Left renal pelvis (tissue), 4 donors: Measurements from ENCODE around the gene STT3A. TPM values are rescaled to one million over a fixed set of nuclear protein-coding genes. Genes with fewer than 3 reads are reported as not detected.

Source experiments
- DNase-seq, 4 donors: peaks; one replicate each; pipeline ENCODE4 v3.0.0-alpha.2; 2013; ENCODE audit warnings: low read depth in 4 of 4, low spot score in 3 of 4
- polyA plus RNA-seq, 4 donors: library from polyadenylated mRNA; unstranded; fragments of 120-200 nt; gene quantifications; one replicate each; pipeline ENCODE4 v1.2.1, GENCODE V29; 2013; ENCODE audit not compliant: insufficient read length in 4 of 4

Gene STT3A
- polyA plus RNA-seq, 4 donors = 186 to 226 (median 206) TPM

DNA sequence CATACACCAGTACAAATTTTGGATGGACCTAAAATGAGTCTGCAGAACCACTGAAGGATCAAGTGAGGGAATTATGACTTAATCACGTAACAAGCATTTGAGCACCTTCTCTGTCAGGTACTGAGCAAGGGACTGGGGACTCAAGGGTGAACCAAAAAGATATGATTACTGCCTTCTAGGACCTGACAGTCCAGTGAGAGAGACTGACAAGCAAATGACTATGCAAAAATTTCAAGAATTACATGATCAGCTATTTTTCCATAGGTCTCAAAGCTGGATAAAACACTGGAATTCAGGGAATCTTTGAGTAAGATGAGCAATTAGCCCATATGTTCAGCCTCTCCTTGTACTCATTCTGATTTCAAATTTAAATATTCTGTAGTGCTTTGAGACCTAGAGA, 5.2 kb upstream of the STT3A start:
- no peak for DNase-seq

DNA sequence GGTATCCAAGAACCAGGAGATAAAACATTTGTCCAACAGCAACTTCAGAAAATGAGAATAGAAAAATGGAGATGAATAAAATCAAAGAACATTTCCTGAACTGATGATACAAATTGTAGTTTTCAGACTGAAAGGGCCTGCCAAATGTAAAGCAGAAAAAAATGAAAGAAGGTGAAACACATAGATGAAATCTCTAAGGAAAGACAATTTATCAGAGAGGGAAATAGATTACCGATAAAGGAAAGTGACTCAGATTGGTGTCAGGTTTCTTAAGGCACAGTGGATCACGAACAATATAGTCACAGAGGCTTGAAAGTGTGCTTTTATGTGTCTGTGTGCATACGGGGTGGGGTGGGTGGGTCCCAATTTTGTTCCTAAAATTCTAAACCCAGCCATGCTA, 4.1 kb upstream of the STT3A start:
- no peak for DNase-seq

DNA sequence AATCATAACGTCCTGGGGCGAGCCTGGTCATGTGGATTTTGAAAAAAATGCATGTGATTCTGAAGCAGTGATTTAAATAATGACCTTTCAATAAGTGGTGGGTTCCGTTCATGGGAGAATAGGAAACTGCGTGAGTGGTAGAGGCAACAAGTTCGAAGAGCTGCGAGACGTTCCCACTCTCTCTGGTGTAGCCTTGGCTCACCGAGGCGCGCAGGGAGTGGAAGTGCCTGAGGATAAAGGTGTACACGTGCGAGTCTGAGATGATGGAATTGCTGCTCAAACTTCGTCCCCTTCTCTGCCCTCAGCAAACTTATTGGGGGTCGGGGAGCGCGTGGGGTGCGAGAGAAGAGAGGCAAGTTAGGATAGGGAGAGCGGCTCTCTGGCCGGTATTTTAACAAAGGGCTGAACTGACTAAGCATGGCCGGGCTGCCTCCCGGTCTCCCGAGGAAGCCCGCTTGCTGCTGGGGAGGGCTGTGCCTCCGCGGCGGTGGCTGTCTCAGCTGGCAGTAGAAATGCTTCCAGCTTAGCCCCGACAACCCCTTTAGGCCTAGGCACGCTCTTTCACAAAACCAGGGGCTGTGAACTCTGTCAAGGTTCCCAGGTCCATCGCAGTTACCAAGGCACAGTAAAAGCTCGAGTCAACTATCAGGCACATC, 875 bp upstream of the STT3A start:
- peak in 1 of 4 donors; percentile 22 for DNase-seq

DNA sequence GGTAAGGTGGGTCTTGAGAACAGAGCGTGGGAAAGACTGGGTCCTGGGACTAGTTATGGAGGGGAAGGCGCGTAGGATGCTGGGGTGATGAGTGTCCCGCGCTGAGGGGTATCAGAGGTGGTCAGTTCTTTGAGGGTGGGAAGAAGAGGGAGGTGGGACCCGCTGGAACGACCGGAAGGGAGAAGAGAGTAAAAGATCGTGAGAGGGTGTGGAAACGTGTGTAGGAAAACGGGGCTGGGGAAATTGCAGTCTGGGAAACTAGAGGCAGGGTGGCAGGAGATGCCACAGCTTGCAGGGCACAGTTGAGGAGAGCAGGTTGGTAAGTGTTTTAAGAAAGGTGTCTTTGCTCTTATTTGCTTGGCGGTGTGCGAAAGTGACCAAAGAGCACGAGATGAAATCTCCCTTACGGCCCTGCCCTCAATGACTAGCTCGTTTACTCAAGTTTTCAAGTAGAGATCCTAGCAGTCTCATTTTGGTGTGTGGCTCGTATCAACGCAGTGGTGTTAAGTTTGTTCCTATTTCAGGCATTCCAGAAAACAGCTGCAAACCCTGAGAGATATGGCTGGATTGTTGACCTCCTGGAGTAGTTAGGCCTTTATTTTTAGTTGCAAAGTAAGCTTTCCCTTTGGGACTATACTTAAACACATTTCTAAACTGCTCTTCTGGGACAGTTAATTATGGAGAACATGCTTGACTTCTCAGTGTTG, 615 bp downstream of the STT3A start:
- peak in 1 of 4 donors; percentile 10 for DNase-seq

DNA sequence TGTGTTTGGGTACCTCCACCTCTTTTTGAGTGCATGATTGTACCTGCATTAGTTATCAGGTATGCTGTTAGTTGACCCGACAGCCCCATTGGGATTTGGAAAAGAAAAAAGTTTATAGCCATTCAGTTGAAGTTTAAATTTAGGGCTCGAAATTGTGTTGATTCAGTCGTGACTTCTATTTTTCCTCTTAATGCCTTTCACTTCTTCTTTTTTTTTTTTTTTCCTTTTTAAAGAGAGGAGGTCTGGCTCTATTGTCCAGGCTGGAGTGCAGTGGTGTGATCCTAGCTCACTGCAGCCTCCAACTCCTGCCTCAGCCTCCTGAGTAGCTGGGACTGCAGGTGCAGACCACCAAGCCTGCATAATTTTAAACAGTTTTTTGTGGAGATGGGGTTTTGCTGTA, 2.3 kb downstream of the STT3A start:
- no peak for DNase-seq

DNA sequence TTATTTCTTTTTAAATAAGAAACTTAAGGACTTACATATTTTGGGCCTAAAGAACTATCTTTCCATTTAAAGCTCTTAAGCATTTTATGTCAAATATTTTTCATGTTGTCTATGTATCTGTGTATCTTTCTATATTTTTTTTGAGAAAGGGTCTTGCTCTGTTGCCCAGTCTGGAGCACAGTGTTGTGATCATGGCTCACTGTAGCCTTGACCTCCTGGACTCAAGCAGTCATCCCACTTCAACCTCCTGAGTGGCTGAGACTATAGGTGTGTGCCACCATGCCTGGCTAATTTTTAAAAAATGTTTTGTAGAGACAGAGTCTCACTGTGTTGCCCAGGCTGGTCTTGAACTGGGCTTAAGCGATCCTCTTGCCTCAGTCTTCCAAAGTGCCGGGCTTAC, 8.0 kb downstream of the STT3A start:
- DNase-seq = no peak

DNA sequence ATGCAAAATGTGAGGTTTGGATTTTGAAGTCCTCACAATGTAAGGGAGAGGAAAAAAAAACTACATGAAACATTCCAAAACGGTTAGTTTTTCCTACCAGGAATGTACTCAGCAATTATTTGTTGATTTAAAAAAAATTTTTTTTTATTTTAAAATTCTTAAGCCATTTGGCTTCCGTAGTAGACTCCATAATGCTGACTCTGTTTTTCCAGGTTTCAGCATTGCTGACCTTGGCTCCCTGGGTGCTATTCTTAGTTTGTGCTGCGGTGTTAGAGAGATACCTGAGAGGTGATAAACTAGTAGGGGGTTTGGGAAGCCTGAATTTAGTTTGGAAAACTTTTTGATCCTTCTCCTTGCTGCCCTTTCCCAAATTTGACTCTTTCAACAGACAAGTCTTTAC, 10.6 kb downstream of the STT3A start:
- no peak for DNase-seq

DNA sequence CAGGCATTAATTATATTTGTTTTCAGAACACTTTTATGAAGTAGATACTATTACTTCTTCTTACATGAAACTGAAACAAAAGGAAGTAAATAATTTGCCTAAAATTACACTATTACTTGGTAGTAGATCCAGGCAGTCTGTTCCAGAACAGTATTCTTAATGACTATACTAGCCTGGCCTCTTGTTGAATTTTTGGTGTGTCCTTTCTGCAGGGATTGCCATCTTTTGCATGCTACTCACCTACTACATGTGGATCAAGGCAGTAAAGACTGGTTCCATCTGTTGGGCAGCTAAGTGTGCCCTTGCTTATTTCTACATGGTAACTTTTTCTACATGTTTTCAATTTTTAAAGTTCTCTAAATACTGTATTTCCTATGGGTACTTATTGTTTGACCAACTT, 12.8 kb downstream of the STT3A start:
- DNase-seq = no peak

DNA sequence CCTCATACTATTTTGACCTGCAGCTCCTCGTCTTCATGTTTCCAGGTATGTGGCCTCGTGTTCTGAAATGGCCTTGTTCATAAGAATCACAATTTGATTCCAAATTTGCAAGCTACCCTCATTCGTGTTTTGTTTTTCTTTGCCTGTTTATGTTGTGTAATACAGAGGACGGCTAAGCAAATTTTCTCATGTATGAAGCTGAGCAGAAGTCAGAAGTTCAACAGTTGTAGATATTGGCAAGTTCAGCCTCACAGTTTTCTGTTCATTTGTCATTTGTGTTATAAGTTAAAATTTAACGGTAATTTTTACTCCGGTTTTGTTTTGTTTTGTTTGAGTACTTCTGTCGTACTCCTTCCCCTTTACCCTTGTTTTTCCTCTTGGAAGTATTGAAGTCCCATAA, 16.9 kb downstream of the STT3A start:
- DNase-seq = no peak

DNA sequence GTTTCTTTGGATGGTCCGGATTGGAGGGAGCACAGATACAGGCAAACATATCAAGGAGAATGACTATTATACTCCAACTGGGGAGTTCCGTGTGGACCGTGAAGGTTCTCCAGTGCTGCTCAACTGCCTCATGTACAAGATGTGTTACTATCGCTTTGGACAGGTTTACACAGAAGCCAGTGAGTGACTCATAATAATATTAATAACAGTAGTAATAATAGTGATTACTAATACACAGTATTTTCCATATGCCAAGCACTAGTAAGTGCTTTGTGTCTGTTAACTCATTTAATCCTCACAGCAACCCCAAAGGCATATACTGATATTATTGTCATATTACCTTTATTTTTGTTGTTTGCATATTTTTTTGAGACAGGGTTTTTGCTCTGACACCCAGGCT, 25.7 kb downstream of the STT3A start:
- no peak for DNase-seq

DNA sequence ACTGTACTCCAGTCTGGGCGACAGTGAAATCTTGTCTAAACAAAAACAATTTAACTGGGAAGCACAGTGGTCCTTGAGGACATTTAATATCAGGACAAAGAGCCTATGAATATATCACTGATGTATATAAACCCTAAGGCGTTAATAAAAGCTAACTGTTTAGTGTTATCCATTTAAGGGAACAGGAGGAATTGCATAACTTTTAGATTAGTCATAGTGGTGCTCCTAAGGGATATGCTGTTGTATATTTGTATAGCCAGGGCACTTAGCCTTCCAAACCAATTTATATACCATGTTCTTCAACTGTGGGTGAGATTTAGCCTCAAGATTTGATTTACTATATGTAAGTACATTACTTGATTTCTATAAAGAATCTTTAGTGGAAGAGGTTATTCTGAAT, 29.3 kb downstream of the STT3A start:
- DNase-seq = no peak

DNA sequence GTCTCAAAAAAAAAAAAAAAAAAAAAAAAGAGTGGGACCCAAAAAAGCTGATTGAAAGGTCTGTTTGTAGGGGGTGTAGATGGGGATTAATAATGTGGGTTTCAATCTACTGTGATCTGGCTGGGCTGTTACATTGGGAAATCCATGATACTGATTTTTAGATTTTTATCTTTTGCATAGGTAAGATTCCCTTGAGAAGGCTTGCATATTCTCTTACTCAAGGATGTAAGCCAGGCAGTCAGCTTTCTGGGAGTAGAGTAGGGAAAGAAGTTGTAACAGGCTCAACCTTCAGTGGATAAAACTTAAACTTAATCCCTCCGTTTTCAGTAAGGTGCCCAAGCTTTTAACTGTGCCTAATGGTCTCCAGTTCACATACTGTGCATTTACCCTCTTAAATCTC, 30.4 kb downstream of the STT3A start:
- no peak for DNase-seq

DNA sequence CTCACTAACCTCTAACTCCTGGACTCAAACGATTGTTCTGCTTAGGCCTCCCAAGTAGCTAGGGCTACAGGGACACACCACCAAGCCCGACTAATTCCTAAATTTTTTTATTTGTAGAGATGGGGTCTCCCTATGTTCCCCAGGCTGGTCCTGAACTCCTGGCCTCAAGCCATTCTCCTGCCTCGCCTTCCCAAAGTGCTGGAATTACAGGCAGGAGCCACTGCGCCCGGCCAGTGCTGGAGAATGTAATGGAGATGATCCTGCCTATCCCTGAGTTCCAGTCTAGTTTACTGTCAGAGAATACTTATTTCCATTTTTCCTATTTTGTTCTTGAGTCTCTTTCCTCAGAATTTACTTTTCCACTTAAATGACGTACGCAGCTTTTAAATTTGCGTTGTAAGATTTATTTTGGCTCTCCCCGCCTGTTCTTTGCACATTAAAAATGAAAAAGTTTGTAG, 32.1 kb downstream of the STT3A start, which contains the start of gene CHEK1:
CHEK1 (plus strand) TSS at position 408 of the 458 bp plus-strand sequence. CDS start 1,606 bp downstream, outside the sequence.
- DNase-seq = no peak

DNA sequence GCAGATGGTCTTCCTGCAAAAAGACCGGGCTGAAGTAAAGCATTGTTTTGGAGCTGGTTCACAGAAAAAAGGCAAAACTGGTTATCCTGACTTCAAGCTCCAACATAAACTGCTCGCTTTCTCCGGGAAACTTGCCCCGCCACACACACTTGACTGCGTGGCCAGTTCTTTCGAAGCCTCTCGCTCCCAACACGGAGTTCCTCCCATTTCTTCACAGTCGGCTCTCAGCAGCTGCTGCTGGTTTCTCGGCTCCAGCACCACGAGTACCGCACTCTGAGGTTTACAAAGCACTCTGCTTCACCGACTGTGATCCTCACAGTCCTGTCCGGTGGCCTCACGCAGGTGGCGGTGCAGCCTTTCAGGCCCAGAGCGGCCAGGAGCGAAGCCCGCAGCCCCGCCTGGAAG, 32.6 kb downstream of the STT3A start:
- no peak for DNase-seq

DNA sequence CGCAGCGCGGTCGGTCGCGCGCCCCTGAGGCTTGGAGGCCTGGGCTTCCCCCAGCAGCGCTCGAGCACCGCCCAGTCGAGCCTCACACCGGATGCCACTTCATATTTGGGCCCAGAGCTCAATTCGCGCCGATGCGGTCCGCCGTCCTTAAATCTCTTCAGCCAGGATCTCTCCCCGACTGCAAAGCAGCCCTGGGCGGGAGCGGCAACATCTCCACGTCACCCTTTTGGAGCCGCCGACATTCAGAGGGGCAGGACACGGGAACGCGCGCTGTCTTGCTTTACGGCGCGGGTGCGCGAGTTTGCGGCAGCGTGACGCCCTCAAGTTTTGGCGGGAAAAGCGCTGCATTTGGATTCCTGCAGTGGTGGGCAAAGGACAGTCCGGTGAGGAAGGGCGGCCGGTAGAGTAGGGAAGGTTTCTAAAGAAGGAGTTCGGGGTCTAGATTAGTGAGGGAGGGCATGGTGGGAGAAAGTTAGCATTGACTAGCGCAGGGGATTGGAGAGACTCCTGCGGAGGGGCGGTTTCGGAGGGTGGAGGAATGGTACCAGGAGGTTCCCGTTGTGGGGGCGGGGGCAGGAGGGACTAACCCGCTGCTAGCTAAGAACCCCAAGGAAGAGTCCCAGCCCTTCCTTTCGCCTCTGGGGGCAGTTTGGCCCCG, 33.1 kb downstream of the STT3A start:
- DNase-seq = peak; percentile 84 to 91 (median 88)

DNA sequence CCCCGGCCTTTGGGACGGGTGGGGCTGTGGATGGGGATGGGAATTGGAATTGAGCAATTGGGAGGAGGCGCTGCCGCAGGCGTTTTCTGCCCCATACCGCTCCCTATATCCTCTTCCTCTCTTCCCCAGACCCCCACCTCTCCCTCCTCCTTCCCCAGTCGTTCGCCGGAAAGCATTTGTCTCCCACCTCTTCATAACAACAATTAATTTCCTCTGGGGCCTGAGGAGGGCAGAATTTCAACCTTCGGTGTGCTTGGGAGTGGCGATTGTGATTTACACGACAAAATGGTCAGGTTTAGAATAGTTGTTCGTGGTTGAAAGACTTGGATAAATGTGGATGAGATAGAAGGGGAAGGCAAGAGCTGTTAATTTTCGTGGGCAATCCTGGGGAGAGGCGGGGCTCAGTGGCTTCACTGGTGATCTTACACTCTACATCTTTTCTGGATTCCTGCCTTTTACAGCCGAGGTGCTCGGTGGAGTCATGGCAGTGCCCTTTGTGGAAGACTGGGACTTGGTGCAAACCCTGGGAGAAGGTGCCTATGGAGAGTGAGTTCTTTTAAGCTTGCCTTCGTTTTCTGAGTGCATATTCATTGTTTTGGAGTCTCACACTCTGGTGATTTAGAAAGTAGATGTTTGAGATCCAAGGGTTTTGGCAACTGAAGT, 33.8 kb downstream of the STT3A start:
- peak; percentile 27 to 41 (median 30) for DNase-seq

DNA sequence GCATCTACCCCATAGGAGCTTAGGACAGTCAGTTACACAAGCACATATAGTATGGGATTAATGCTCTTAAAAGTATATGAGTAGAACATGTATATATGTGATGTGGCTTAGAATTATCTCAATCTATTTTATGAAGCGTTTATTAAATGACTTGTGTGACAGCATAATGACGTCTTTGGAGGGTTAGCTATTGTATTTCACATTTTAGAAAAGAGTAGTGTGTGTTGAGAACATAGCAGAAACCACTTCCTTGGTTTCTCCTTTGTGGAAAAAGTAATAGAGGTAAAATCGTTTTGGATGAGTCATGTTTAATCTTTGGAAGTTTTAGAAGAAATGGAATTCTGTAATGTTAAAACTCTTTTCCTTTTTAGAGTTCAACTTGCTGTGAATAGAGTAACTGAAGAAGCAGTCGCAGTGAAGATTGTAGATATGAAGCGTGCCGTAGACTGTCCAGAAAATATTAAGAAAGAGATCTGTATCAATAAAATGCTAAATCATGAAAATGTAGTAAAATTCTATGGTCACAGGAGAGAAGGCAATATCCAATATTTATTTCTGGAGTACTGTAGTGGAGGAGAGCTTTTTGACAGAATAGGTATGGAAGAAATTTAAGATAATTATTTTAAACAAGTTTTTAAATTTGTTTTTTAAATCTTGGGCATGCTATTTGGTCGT, 34.7 kb downstream of the STT3A start:
- DNase-seq = no peak

DNA sequence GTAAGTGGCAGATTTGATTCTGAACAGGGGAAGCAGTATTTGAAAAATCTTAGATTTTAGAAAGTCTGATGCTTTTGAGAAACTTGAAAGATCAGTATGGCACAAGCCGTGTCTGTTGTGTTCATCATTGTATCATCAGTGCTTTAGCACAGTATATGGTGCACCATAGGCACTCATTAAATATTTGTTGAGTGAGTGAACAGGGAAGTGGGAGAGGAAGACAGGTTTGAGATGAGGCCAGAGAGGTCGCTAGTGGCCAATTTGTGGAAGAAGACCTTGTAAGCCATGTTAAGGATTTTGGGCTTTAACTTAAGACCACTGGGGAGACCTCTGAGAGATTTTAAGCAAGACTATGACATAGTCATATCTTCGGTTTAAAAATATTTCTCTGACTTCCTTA, 45.2 kb downstream of the STT3A start:
- DNase-seq = no peak

DNA sequence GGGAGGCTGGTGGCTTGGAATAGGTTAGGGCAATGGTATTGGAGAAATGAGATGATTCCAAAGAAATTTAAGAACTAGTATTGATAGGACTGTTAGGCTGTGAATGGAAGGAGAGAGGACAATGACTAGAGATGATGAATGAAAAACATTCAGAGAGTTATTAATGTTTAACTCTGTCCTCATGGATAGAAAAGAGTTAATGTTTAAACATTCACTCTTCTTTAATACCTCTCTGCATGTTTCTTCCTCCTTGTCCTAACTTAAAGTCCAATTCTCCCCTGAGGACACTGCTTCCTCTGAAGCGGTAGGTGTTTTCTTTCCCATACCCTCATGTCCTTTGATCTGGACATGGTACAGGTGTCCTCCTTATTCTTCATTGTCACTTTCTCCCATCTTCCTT, 45.7 kb downstream of the STT3A start:
- DNase-seq = no peak

DNA sequence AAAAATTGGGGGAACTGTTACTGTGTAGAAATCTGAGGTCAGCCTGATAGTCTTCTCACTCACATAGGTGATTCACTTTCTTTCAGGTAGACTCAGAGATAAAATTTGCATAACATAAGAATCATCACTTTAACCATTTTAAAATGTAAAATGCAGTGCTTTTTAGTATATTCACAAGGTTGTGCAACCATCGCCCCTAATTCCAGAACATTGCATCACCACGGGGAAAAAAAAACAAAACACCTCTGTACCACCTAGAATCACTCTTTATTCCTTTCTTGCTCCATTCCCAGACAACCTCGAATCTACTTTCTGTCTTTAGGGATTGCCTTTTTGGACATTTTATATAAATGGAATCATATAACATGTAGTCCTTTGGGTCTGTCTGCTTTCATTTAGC, 53.2 kb downstream of the STT3A start:
- DNase-seq = no peak
